HG02678 (cell line): ENCODE data around the gene PADI4.

Experiments
- ATAC-seq: cut with Tn5 transposase; IDR thresholded peaks from one replicate; pipeline ENCODE4 v1.9.1; 2021; ENCODE audit warnings: mild to moderate bottlenecking, moderate library complexity; ENCODE audit not compliant: unreplicated experiment

PADI4 gene

DNA sequence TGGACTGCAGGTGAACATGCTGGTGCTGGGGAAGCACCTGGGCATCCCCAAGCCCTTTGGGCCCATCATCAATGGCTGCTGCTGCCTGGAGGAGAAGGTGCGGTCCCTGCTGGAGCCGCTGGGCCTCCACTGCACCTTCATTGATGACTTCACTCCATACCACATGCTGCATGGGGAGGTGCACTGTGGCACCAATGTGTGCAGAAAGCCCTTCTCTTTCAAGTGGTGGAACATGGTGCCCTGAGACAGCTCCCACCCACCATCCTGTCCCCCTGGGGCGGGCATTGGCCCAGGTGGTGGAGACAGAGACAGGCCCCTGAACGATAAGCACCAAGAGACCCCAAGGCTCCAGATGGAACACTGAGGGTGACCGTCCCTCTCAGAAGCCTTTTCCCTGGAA is 25.2 kb upstream of the PADI4 start:
- ATAC-seq: no peak

GRCh38 chr1:17286646-17287045 is 21.4 kb upstream of the PADI4 start:
- no peak for ATAC-seq

DNA sequence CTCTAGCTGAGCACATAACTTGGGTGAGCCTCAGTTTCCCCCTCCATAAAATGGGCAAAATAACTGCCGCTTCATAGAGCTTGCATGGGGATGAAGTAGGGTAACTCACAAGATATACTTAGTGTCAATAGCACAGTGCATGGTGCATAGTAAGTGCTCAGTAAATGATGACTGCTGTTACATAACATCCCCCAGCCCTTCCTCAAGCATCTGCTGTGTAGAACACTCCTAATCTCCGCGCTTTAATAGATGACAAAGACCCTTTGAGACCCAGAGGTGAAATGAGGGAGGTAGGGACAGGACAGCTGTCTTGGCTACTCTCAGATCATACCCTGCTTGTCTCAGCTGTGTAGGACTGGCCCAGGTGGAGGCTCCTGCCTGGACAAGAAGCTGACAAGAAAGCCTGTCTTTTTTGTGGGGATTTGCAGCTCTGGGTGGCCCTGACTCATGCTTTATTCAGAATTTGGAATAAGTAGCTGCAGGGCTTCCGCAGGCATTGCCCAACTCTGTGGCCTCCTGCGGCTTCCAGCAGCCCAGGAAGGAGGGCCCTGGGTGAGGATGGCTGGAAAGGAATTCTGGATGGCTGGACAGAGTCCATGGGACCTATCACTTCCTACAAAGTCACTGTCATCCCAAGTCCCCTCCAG is 20.7 kb upstream of the PADI4 start:
- no peak for ATAC-seq

DNA sequence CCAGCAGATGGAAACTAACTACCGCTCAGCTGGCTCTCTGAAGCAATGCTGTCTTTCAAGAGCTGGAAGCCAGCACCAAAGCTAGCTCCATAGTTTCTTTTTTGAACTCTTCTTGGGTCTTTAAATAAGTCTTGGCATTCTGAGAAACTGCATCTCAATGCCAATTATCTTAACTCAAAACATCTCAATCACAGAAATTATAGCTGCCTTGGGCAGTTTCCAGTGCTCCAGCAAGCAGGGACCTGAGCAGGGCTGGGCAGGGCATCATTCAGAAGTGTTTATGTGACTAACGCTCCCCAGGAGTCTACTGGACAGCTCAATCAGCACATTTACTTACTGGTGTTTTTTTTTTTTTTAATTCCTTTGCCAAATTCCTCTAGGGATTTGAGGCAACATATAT is 18.3 kb upstream of the PADI4 start:
- ATAC-seq: no peak

GRCh38 chr1:17290553-17290952 is 17.4 kb upstream of the PADI4 start:
- ATAC-seq: no peak

GRCh38 chr1:17292299-17293160 is 15.5 kb upstream of the PADI4 start:
- no peak for ATAC-seq

- ATAC-seq: no peak
Measured at GRCh38 chr1:17293681-17294425, 14.1 kb upstream of the PADI4 start.

DNA sequence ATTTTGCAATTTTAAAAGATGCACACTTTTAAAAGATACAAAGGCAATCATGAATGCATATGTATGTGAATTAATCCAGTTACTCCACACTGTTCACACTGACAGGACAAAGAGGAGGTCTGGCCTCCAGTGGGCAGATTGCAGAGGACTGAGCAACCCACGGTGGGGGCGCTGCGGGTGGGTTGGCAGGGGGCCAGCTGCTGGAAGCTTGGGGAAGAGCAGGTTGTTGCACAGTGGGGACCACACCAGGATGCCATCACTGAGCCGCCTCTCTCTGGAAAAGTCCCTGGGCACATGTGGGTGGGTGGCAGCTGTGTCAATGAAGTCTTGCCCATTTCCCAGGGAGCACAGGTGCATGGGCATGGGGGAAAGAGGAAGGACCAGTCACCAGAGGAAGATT is 12.7 kb upstream of the PADI4 start:
- ATAC-seq: no peak

DNA sequence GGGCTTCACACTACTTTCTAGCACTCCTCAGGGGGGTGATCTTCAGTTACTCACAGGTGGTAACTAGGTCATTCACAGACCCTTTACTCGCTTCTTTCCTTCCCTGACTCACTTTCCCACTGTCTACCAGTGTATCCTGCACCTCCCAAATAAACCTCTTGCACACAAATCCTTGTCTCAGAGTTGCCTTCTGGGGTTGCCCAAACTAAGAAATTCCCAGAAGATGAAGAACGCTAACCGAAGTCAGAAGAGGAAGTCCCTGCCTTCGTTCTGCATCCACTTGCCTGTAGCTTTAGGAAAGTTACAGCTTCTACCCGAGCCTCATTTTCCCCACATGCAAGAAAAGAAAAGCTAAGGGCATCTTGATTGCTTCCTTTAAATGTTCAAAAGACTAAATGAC is 11.9 kb upstream of the PADI4 start:
- ATAC-seq: no peak

GRCh38 chr1:17297991-17298390 is 10.0 kb upstream of the PADI4 start:
- ATAC-seq: no peak

- ATAC-seq: no peak
Measured at GRCh38 chr1:17301767-17302166, 6.2 kb upstream of the PADI4 start.

- no peak for ATAC-seq
Measured at GRCh38 chr1:17304151-17304825, 3.7 kb upstream of the PADI4 start.

DNA sequence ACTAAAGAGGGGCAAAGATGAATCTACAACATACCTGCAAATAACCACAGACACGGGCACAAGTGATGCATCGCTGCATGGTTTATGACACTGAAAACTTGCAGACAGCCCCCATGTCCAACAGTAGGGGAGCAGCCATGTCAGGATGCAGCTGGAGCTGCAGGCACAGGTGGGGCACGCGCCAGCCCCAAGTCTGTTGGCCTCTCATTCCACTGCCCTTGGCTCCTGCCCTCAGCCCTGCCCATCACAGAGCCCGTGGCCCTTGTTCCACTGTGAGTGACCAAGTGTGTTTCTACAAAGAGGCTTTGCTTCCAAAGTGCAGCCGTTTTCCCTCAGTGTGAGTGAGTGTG is 3.2 kb upstream of the PADI4 start:
- no peak for ATAC-seq

DNA sequence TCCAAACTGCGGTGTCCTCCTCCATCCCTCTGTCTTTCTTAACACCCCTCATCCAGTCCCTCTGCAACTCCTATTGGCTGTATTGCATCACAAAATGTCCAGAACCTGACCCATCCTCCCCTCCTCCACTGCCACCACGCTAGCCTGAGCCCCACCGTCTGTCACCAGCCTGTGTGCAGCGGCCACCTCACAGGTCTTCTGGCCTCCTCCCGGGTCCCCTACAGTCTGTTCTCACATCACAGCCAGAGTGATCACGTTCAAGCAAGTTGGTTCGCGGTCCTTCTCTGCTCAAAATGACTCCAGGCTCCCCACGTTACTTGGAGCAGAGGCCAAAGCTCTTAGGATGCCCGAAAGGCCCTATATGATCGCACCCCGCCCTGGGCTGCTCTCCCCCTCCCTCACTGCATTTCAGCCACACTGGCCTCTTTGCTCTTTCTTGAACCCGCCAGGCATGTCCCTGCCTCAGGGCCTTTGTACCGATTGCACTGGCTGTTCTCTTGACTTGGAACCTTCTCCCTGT is 2.4 kb upstream of the PADI4 start:
- no peak for ATAC-seq

DNA sequence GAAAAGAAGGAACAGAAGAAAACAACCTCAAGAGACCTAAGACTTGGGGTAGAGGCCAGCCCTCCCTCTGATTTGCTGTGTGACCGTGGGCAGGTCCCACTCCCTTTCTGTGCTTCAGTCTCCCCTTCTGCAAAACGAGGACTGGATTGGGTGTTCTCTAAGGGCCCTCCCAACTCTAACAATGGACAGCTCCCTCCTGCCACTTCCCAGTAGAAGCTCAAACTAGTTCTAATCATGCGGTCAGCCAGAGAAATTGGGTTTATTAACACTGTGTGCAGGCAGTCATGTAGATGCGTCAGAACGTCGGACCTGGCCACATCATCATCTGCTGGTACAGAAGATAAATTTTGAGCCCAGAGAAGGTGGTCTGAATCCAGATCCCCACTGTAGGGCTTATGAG is 1.6 kb upstream of the PADI4 start:
- ATAC-seq: no peak

GRCh38 chr1:17306921-17307320 is 1.1 kb upstream of the PADI4 start:
- no peak for ATAC-seq

DNA sequence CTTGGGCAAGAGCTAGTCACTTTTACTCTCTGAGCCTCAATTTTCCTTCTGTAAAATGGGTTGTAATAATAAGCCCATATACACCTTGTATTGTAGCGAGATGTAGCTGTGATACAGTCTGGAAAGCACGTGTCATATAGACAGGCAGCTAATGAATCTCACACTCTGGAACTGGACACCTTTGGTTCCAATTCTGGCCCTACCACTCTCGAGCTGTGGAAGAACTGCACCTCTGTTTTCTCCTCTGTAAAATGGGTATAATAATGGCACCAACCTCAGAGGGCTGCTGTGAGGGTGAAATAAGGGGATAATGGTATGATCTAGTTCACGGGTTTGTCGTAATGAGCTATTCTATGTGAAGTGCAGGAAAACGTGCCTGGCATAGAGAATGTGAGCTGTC is 668 bp upstream of the PADI4 start:
- no peak for ATAC-seq

DNA sequence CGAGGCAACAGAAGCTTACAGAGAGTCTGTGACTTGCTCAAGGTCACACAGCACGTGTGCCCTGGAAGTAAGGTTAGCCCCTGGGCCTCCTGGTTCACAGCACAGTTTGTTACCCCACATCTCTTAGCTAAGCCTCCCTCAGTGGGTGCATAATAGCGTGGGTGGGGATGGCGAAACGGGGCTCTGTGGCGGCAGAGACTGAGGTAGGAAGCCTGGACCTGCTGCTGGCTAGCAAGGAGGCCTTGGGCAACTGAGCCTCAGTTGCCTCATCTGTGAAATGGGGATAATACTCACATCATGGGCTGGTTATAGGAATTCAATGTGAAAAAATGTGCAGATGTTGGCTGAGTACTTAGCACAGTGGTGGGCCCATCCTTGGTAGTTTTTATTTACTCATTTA is 596 bp downstream of the PADI4 start:
- ATAC-seq: no peak

GRCh38 chr1:17309426-17310067 is 1.6 kb downstream of the PADI4 start:
- no peak for ATAC-seq

DNA sequence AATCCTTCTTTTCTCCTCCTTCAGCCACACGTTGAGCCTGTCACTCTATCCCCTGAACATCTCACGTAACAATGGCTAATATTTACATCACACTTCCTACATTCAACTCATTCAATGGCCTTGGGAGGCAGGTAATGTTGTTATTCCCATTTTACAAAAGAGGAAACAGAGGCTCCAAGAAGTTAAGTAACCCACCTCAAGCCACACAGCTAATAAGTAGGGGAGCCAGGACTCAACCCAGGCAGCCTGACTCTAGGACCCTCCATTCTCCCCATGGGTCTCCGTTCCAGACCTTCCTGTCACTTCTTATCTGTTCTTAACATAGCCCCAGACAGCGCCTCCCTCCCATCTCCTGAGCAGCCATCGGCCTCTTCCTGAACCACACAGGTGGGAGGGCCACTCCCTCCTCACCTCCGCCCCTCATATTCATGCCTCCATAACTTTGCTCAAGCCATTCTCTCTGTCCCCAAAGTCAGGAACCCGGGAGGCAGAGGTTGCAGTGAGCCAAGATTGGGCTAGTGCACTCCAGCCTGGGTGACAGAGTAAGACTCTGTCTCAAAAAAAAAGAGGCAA is 2.2 kb downstream of the PADI4 start:
- no peak for ATAC-seq
